ENCODE data around the gene MYL4.
"Not testable (repeated sequence)": the region's sequence is repeated elsewhere in the genome, so short reads cannot be mapped to it uniquely, and the experiment has no call there.

Gene MYL4

GRCh38 chr17:47208744-47209488, at the start of gene MYL4:
Gene MYL4 (plus strand): TSS chr17:47209348. CDS start chr17:47209423, 75 bp downstream.
- Histone ChIP-seq H3K4me1 (ENCODE audit: insufficient read depth, low read length) (peaks cover 7% of the 10 kb centered on the region; the same call in 1 of the 2 replicates), H3K4me3 (ENCODE audit: low read length) (no peak within 1 kb of the TSS), H3K9me3 (ENCODE audit: insufficient read depth, low read depth, low read length) (no peaks in the 10 kb centered on the region), H3K36me3 (ENCODE audit: insufficient read depth, low read depth, low read length) (no peaks in the 10 kb centered on the region), H3K9ac (ENCODE audit: low read depth, low read length) (no peak within 1 kb of the TSS), H3K27ac (ENCODE audit: low read length) (no peak within 1 kb of the TSS), H3K27me3 (ENCODE audit: insufficient read depth, low read length) (no peaks in the 10 kb centered on the region)

- Histone ChIP-seq H3K4me3 (ENCODE audit: low read length) (no peak overlapping the region), H3K9ac (ENCODE audit: low read depth, low read length) (no peak overlapping the region), H3K9me3 (ENCODE audit: insufficient read depth, low read depth, low read length) (no peaks in the 10 kb centered on the region), H3K4me1 (ENCODE audit: insufficient read depth, low read length) (no peaks in the 10 kb centered on the region), H3K36me3 (ENCODE audit: insufficient read depth, low read depth, low read length) (peaks cover 75% of the 10 kb centered on the region), H3K27me3 (ENCODE audit: insufficient read depth, low read length) (no peaks in the 10 kb centered on the region), H3K27ac (ENCODE audit: low read length) (no peak overlapping the region)
These were observed 47.0 kb upstream of the MYL4 start for GRCh38 chr17:47162013-47162622.

GRCh38 chr17:47164263-47164662, 44.9 kb upstream of the MYL4 start:
- Histone ChIP-seq H3K27me3 (ENCODE audit: insufficient read depth, low read length) (no peaks in the 10 kb centered on the region), H3K4me1 (ENCODE audit: insufficient read depth, low read length) (no peaks in the 10 kb centered on the region), H3K9ac (ENCODE audit: low read depth, low read length) (no peak overlapping the region), H3K9me3 (ENCODE audit: insufficient read depth, low read depth, low read length) (no peaks in the 10 kb centered on the region), H3K36me3 (ENCODE audit: insufficient read depth, low read depth, low read length) (peaks cover 76% of the 10 kb centered on the region), H3K4me3 (ENCODE audit: low read length) (no peak overlapping the region), H3K27ac (ENCODE audit: low read length) (no peak overlapping the region)

GRCh38 chr17:47165137-47165536, 44.0 kb upstream of the MYL4 start:
- Histone ChIP-seq H3K4me1 (ENCODE audit: insufficient read depth, low read length) (no peaks in the 10 kb centered on the region), H3K36me3 (ENCODE audit: insufficient read depth, low read depth, low read length) (peaks cover 78% of the 10 kb centered on the region), H3K4me3 (ENCODE audit: low read length) (no peak overlapping the region), H3K9ac (ENCODE audit: low read depth, low read length) (no peak overlapping the region), H3K27me3 (ENCODE audit: insufficient read depth, low read length) (no peaks in the 10 kb centered on the region), H3K9me3 (ENCODE audit: insufficient read depth, low read depth, low read length) (no peaks in the 10 kb centered on the region), H3K27ac (ENCODE audit: low read length) (no peak overlapping the region)

DNA sequence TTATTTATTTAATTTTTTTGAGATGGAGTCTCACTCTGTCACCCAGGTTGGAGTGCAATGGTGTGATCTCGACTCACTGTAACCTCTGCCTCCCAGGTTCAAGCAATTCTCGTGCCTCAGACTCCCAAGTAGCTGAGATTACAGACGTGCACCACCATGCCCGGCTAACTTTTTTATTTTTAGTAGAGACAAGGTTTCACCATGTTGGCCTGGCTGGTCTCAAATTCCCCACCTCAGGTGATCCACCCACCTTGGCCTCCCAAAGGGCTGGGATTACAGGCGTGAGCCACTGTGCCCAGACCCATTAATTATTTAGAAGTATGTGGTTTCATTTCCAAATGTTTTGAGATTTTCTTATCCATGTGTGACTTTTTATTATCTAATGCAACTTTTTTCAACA, 42.3 kb upstream of the MYL4 start:
- peaks cover 69% of the 10 kb centered on the region for H3K36me3 ChIP-seq (ENCODE audit: insufficient read depth, low read depth, low read length)
- not testable (repeated sequence) for H3K27me3 ChIP-seq (ENCODE audit: insufficient read depth, low read length); H3K27ac ChIP-seq (ENCODE audit: low read length)

DNA sequence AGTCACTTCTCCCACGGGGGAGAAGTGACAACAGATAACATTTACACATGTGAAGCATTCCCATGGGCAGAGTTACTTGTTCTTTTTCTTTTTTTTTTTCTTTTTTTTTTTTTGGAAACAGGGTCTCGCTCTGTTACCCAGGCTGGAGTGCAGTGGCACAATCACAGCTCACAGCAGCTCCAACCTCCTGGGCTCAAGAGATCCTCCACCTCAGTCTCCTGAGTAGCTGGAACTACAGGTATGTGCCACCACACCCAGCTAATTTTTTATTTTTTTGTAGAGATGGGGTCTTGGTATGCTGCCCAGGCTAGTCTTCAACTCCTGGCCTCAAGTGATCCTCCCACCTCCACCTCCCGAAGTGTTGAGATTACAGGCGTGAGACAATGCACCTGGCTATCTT, 40.3 kb upstream of the MYL4 start:
- not testable (repeated sequence) for H3K4me1 ChIP-seq (ENCODE audit: insufficient read depth, low read length); H3K27me3 ChIP-seq (ENCODE audit: insufficient read depth, low read length); H3K27ac ChIP-seq (ENCODE audit: low read length); H3K4me3 ChIP-seq (ENCODE audit: low read length); H3K9me3 ChIP-seq (ENCODE audit: insufficient read depth, low read depth, low read length); H3K9ac ChIP-seq (ENCODE audit: low read depth, low read length)
- H3K36me3 ChIP-seq (ENCODE audit: insufficient read depth, low read depth, low read length) = peaks cover 70% of the 10 kb centered on the region

More for the DNA sequence above, 42.3 kb upstream of the MYL4 start:
- H3K9ac ChIP-seq (ENCODE audit: low read depth, low read length); H3K4me3 ChIP-seq (ENCODE audit: low read length); H3K4me1 ChIP-seq (ENCODE audit: insufficient read depth, low read length); H3K9me3 ChIP-seq (ENCODE audit: insufficient read depth, low read depth, low read length): not testable (repeated sequence)

DNA sequence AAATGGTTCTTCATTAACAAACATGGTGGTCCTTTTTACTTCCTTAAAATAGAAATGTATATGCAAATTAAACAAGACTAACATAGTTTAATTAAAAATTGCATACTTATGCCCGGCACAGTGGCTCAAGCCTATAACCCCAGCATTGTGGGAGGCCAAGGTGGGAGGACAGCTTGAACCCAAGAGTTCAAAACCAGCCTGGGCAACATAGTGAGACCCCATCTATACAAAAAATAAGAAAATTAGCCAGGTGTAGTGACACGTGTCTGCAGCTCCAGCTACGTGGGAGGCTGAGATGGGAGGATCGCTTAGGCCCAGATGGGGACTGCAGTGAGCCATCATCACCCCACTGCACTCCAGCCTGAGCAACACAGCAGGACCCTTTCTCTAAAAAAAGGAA, 38.4 kb upstream of the MYL4 start:
- H3K9me3 ChIP-seq (ENCODE audit: insufficient read depth, low read depth, low read length) = no peaks in the 10 kb centered on the region
- no peaks in the 10 kb centered on the region for H3K27me3 ChIP-seq (ENCODE audit: insufficient read depth, low read length)
- H3K36me3 ChIP-seq (ENCODE audit: insufficient read depth, low read depth, low read length) = peaks cover 60% of the 10 kb centered on the region
- peaks cover 7% of the 10 kb centered on the region for H3K4me1 ChIP-seq (ENCODE audit: insufficient read depth, low read length)
- H3K27ac ChIP-seq (ENCODE audit: low read length) = no peak overlapping the region
- H3K9ac ChIP-seq (ENCODE audit: low read depth, low read length) = no peak overlapping the region
- H3K4me3 ChIP-seq (ENCODE audit: low read length) = no peak overlapping the region

GRCh38 chr17:47172696-47173565, 36.2 kb upstream of the MYL4 start:
- no peak overlapping the region for H3K27ac ChIP-seq (ENCODE audit: low read length)
- H3K9me3 ChIP-seq (ENCODE audit: insufficient read depth, low read depth, low read length) = no peaks in the 10 kb centered on the region
- H3K9ac ChIP-seq (ENCODE audit: low read depth, low read length) = no peak overlapping the region
- H3K4me3 ChIP-seq (ENCODE audit: low read length) = no peak overlapping the region
- peaks cover 12% of the 10 kb centered on the region for H3K4me1 ChIP-seq (ENCODE audit: insufficient read depth, low read length)
- peaks cover 54% of the 10 kb centered on the region for H3K36me3 ChIP-seq (ENCODE audit: insufficient read depth, low read depth, low read length)
- H3K27me3 ChIP-seq (ENCODE audit: insufficient read depth, low read length) = no peaks in the 10 kb centered on the region

DNA sequence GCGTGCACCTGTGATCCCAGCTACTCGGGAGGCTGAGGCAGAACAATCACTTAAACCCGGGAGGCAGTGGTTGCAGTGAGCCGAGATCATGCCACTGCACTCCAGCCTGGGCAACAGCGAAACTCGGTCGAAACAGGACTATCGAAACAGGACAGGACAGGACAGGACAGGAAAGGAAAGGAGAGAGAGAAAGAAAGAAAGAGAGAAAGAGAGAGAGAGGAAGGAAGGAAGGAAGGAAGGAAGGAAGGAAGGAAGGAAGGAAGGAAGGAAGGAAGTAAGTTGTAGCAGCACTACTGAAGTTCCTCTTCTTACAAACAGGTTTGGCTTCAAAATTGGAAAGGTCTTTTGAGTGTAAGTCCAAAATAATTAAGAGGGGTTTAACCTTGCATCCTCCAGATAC, 34.3 kb upstream of the MYL4 start:
- not testable (repeated sequence) for H3K27ac ChIP-seq (ENCODE audit: low read length); H3K27me3 ChIP-seq (ENCODE audit: insufficient read depth, low read length); H3K9me3 ChIP-seq (ENCODE audit: insufficient read depth, low read depth, low read length); H3K4me3 ChIP-seq (ENCODE audit: low read length); H3K9ac ChIP-seq (ENCODE audit: low read depth, low read length)
- peaks cover 53% of the 10 kb centered on the region for H3K36me3 ChIP-seq (ENCODE audit: insufficient read depth, low read depth, low read length)
- peaks cover 15% of the 10 kb centered on the region for H3K4me1 ChIP-seq (ENCODE audit: insufficient read depth, low read length)

GRCh38 chr17:47176389-47176826, 32.7 kb upstream of the MYL4 start:
- Histone ChIP-seq H3K4me1 (ENCODE audit: insufficient read depth, low read length) (peaks cover 15% of the 10 kb centered on the region), H3K27me3 (ENCODE audit: insufficient read depth, low read length) (no peaks in the 10 kb centered on the region), H3K36me3 (ENCODE audit: insufficient read depth, low read depth, low read length) (peaks cover 51% of the 10 kb centered on the region), H3K4me3 (ENCODE audit: low read length) (no peak overlapping the region), H3K9ac (ENCODE audit: low read depth, low read length) (no peak overlapping the region), H3K9me3 (ENCODE audit: insufficient read depth, low read depth, low read length) (no peaks in the 10 kb centered on the region), H3K27ac (ENCODE audit: low read length) (no peak overlapping the region)

DNA sequence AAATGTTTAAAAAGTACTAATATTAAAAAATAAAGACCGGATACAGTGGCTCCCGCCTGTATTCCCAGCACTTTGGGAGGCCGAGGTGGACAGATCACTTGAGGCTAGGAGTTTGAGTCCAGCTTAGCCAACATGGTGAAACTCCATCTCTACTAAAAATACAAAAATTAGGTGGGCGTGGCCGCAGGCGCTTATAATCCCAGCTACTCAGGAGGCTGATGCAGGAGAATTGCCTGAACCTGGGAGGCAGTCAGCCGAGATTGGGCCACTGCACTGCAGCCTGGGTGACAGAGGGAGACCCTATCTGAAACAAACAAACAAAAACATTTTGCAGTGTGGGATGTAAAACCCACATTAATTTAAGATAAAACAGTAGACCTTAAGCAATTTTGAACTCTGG, 31.9 kb upstream of the MYL4 start:
- Histone ChIP-seq H3K36me3 (ENCODE audit: insufficient read depth, low read depth, low read length) (peaks cover 51% of the 10 kb centered on the region), H3K9ac (ENCODE audit: low read depth, low read length) (no peak overlapping the region), H3K4me3 (ENCODE audit: low read length) (no peak overlapping the region), H3K27me3 (ENCODE audit: insufficient read depth, low read length) (no peaks in the 10 kb centered on the region), H3K9me3 (ENCODE audit: insufficient read depth, low read depth, low read length) (no peaks in the 10 kb centered on the region), H3K27ac (ENCODE audit: low read length) (no peak overlapping the region), H3K4me1 (ENCODE audit: insufficient read depth, low read length) (peaks cover 12% of the 10 kb centered on the region; the same call in 1 of the 2 replicates)
